GM12878 (cell line): ENCODE data around the gene THUMPD3. TPM values are rescaled to one million over a fixed set of nuclear protein-coding genes. Genes with fewer than 3 reads are reported as not detected.

ENCODE experiments used
- ATAC-seq: fragments of 200-7000 bp; cut with Tn5 transposase; 3 replicates; pipeline ENCODE4 v1.9.1; 2020; ENCODE audit warnings: mild to moderate bottlenecking, moderate library complexity
- BruUV-seq: library from RNA; stranded (reverse); fragments of 400-500 nt; replicated peaks from 2 replicates; lab custom pipeline; 2021; lab: Mats Ljungman, UMichigan
- CTCF ChIA-PET: fragments of 300-600 bp; sonication (Branson Sonifier 250); formaldehyde crosslinking; extraction: SDS; loops from one replicate; lab custom pipeline; 2021; ENCODE audit warnings: inconsistent platforms; lab: Yijun Ruan, JAX
- POLR2A ChIA-PET: fragments of 350-600 bp; formaldehyde crosslinking; extraction: SDS; loops from one replicate; lab custom pipeline; 2021; ENCODE audit warnings: inconsistent platforms; lab: Charles Lee
- RAD21 ChIA-PET: fragments of 300-600 bp; sonication (Branson Sonifier 250); formaldehyde crosslinking; loops from one replicate; lab custom pipeline; 2023; ENCODE audit warnings: antibody characterized with exemption; ENCODE audit not compliant: unreplicated experiment; lab: Charles Lee
- SMC1A ChIA-PET: fragments of 300-600 bp; sonication (Branson Sonifier 250); formaldehyde crosslinking; loops from one replicate; lab custom pipeline; 2023; ENCODE audit not compliant: unreplicated experiment, uncharacterized antibody; lab: Charles Lee
- DNase-seq: peaks from one replicate; pipeline ENCODE4 v3.0.0-alpha.2; 2011; ENCODE audit warnings: low read depth, low spot score
- FAIRE-seq: peaks from 3 replicates; lab custom pipeline; 2011; peaks lifted over from hg19 to GRCh38; lab: Jason Lieb, UNC
- H2AFZ ChIP-seq: 2 replicates; pipeline ENCODE4 v1.6.0; 2011; ENCODE audit warnings: low read depth, low read length, control low read depth; ENCODE audit not compliant: control insufficient read depth
- H3K27ac ChIP-seq: 2 replicates; pipeline ENCODE4 v1.5.1; 2011; ENCODE audit warnings: control low read depth; ENCODE audit not compliant: control insufficient read depth, insufficient read depth
- H3K27me3 ChIP-seq, 2 experiments: replicated peaks in 1 of 2; 2 replicates each; pipeline versions ENCODE4 v1.6.0 to v1.6.1; 2011; ENCODE audit warnings: low read length in 1 of 2; ENCODE audit not compliant: control insufficient read depth in 2 of 2, insufficient read depth in 2 of 2
- H3K36me3 ChIP-seq, 2 experiments: 2 replicates each; pipeline ENCODE4 v1.5.1; 2011; ENCODE audit warnings: low read length in 1 of 2; ENCODE audit not compliant: control insufficient read depth in 2 of 2, insufficient read depth in 2 of 2
- H3K4me1 ChIP-seq: 2 replicates; pipeline ENCODE4 v1.6.1; 2011; ENCODE audit warnings: mild to moderate bottlenecking, low read length, moderate library complexity, mixed read lengths; ENCODE audit not compliant: control insufficient read depth, insufficient read depth
- H3K4me2 ChIP-seq: 2 replicates; pipeline ENCODE4 v1.6.0; 2011; ENCODE audit warnings: control low read depth; ENCODE audit not compliant: control insufficient read depth, insufficient read depth
- H3K4me3 ChIP-seq: fragments of 200-600 bp; sonication (generic); 2 replicates; pipeline ENCODE4 v1.5.1; 2016
- H3K79me2 ChIP-seq: 2 replicates; pipeline ENCODE4 v1.6.0; 2011; ENCODE audit warnings: low read length; ENCODE audit not compliant: control insufficient read depth, insufficient read depth
- H3K9ac ChIP-seq: 2 replicates; pipeline ENCODE4 v1.8.0; 2011; ENCODE audit warnings: low read length, control low read depth, mixed read lengths; ENCODE audit not compliant: control insufficient read depth, insufficient read depth
- H3K9me3 ChIP-seq: replicated peaks from 3 replicates; pipeline ENCODE4 v1.5.1; 2011; ENCODE audit warnings: mild to moderate bottlenecking, low read length; ENCODE audit not compliant: control insufficient read depth, insufficient read depth
- H4K20me1 ChIP-seq: 2 replicates; pipeline ENCODE4 v1.6.0; 2011; ENCODE audit not compliant: control insufficient read depth, insufficient read depth
- BCLAF1 ChIP-seq: fragments of 450-650 bp; IDR thresholded peaks from 2 replicates; pipeline ENCODE4 v1.6.1; 2017; ENCODE audit warnings: antibody characterized with exemption, mild to moderate bottlenecking, moderate library complexity
- CREB1 ChIP-seq: IDR thresholded peaks from 2 replicates; pipeline ENCODE4 v1.6.1; 2012; ENCODE audit warnings: low read depth, mild to moderate bottlenecking, inconsistent platforms
- CUX1 ChIP-seq: IDR thresholded peaks from 2 replicates; pipeline ENCODE4 v1.6.1; 2012; ENCODE audit warnings: improper control_type of control experiment, low read depth, low read length; ENCODE audit not compliant: insufficient replicate concordance
- EZH2 ChIP-seq: IDR thresholded peaks from 2 replicates; pipeline ENCODE4 v1.6.1; 2012; ENCODE audit warnings: low read depth, mild to moderate bottlenecking, control low read depth, inconsistent platforms, low read length, borderline replicate concordance; ENCODE audit not compliant: control insufficient read depth
- FOS ChIP-seq: IDR thresholded peaks from 3 replicates; pipeline ENCODE4 v1.6.1; 2011; ENCODE audit warnings: borderline replicate concordance; ENCODE audit not compliant: insufficient read length; ENCODE audit errors: extremely low read depth
- IKZF1 ChIP-seq: fragments of 450-650 bp; conservative IDR thresholded peaks from 2 replicates; pipeline ENCODE4 v1.6.1; 2017; ENCODE audit warnings: antibody characterized with exemption, mild to moderate bottlenecking
- KAT2A ChIP-seq: conservative IDR thresholded peaks from 2 replicates; pipeline ENCODE4 v1.6.1; 2011; ENCODE audit warnings: low read depth, low read length; ENCODE audit not compliant: control insufficient read depth
- MEF2B ChIP-seq: fragments of 450-650 bp; IDR thresholded peaks from 2 replicates; pipeline ENCODE4 v1.6.1; 2018; ENCODE audit warnings: mild to moderate bottlenecking, moderate library complexity; ENCODE audit not compliant: partially characterized antibody, poor library complexity, severe bottlenecking
- MYB ChIP-seq: fragments of 150-350 bp; IDR thresholded peaks from 2 replicates; pipeline ENCODE4 v1.6.1; 2014; ENCODE audit warnings: mild to moderate bottlenecking, low read depth, low read length, borderline replicate concordance
- NFYA ChIP-seq: IDR thresholded peaks from 2 replicates; pipeline ENCODE4 v1.6.1; 2011; ENCODE audit warnings: low read depth, mild to moderate bottlenecking, low read length, improper control_type of control experiment, borderline replicate concordance
- NR2C1 ChIP-seq: fragments of 450-650 bp; IDR thresholded peaks from 2 replicates; pipeline ENCODE4 v1.6.1; 2017; ENCODE audit warnings: antibody characterized with exemption, mild to moderate bottlenecking, moderate library complexity
- TAF1 ChIP-seq: IDR thresholded peaks from 2 replicates; pipeline ENCODE4 v1.6.1; 2011; ENCODE audit warnings: mild to moderate bottlenecking, low read depth, low read length, borderline replicate concordance
- ZNF274 ChIP-seq: IDR thresholded peaks from one replicate; pipeline ENCODE4 v1.8.0; 2011; ENCODE audit not compliant: insufficient read length, insufficient read depth
- ZZZ3 ChIP-seq: IDR thresholded peaks from 2 replicates; pipeline ENCODE4 v1.6.1; 2011; ENCODE audit warnings: low read depth; ENCODE audit not compliant: control insufficient read depth, insufficient read length
- WGBS: methylation state at CpG from one replicate; pipeline ENCODE4 v1.1.6; 2016; ENCODE audit warnings: low lambda C conversion rate; ENCODE audit not compliant: insufficient replicate concordance, insufficient coverage; ENCODE audit errors: missing lambda C conversion rate; 5-methylcytosine and 5-hydroxymethylcytosine counted together
- in situ Hi-C: fragments of 300-500 bp; cut with MboI; formaldehyde crosslinking; loops from 9 replicates; pipeline ENCODE4 v1.14.3; 2018; ENCODE audit warnings: mixed read lengths
- intact Hi-C: fragments of 100-400 bp; cut with micrococcal nuclease; formaldehyde crosslinking; loops from one replicate; pipeline ENCODE4 v1.14.2; 2022; ENCODE audit not compliant: unreplicated experiment
- polyA plus RNA-seq, 11 experiments: library from polyadenylated mRNA; depleted of rRNA in 4 of 11; unstranded in 6 of 11; stranded (reverse) in 5 of 11; fragments of >200 nt; fragmentation: Nextera tagmentation in 4 of 11; fragmentation: Illumina TruSeq in 1 of 11; extraction: Ambion mirVana in 4 of 11; extraction: Trizol in 1 of 11; gene quantifications; 1 replicate in 1 of 11; 2 replicates in 10 of 11; pipeline versions ENCODE4 v1.2.1 to v1.2.3, GENCODE V29; 2011 to 2016; ENCODE audit warnings: inconsistent platforms in 2 of 11, missing spikeins in 2 of 11, low read depth in 1 of 11
- total RNA-seq, 4 experiments: library from RNA; depleted of rRNA in 3 of 4; stranded (reverse); fragments of >200 nt in 3 of 4; fragmentation: Illumina TruSeq in 1 of 4; extraction: Trizol in 1 of 4; gene quantifications; 2 replicates each; pipeline versions ENCODE4 v1.2.1 to v1.2.3, GENCODE V29; 2013 to 2021

Gene THUMPD3
- total and polyA plus RNA-seq, 10 of the 15 experiments (the other 5 are each of a cell fraction or from before 2014, with no cell fraction given), result 28.7 to 47.4 (median 41.8) TPM

GRCh38 chr3:9396632-9397331, 33.9 kb downstream of the THUMPD3 start:
- under 1% methylated on average over 54 of the region's 71 CpGs for WGBS
- Histone ChIP-seq H3K9ac (peak overlapping the region; percentile 91), H3K36me3 (peaks cover 0 to 31% of the 10 kb centered on the region in 2 experiments; a peak in 3 of 4 replicates), H3K4me1 (peaks cover 8% of the 10 kb centered on the region; the same call in 1 of the 2 replicates), H3K4me3 (peak overlapping the region; percentile 77), H3K4me2 (no peak overlapping the region), H3K79me2 (peaks cover 91% of the 10 kb centered on the region), H2AFZ (no peak overlapping the region), H3K9me3 (no peaks in the 10 kb centered on the region), H3K27ac (peak overlapping the region; percentile 93), H3K27me3 (no peaks in the 10 kb centered on the region), H4K20me1 (peaks cover 3% of the 10 kb centered on the region)
- in situ Hi-C loops, result no loop called here
- FAIRE-seq (peak; percentile 91), DNase-seq (peak; percentile 98), ATAC-seq (peak; percentile 83)
- intact Hi-C loops, result loop anchor here (1.0 kb wide), 1 partner anchor 33 kb away; the partner anchor contains the start of gene THUMPD3
- SMC1A ChIA-PET, result interaction anchor here (1.2 to 5.3 kb wide), 8 partner anchors 7 to 50 kb away, joined by 3 to 43 read pairs (median 12); partner anchors contain the start of gene THUMPD3
- BruUV-seq, result no TSS peak
- POLR2A ChIA-PET, result interaction anchor here (0.6 to 4.3 kb wide), 18 partner anchors 10 to 396 kb away, joined by 3 to 47 read pairs (median 4); partner anchors contain the start of genes ARPC4, TADA3 and THUMPD3
- RAD21 ChIA-PET, result interaction anchor here (1.0 to 3.5 kb wide), 5 partner anchors 7 to 252 kb away, joined by 4 to 20 read pairs (median 4); partner anchors contain the start of genes MTMR14 and THUMPD3
- CTCF ChIA-PET, result interaction anchor here (1.3 to 3.4 kb wide), 4 partner anchors 8 to 34 kb away, joined by 3 to 21 read pairs (median 6); partner anchors contain the start of gene THUMPD3
- no peak for TF ChIP-seq KAT2A
- no peak for TF ChIP-seq MEF2B
- TF ChIP-seq CUX1, result no peak
- TF ChIP-seq NR2C1, result 0 out of 2 replicates have a peak, but pooled peaks have one; percentile 16
- peak; percentile 68 for TF ChIP-seq FOS
- no peak for TF ChIP-seq TAF1
- peak; percentile 90 for TF ChIP-seq CREB1
- no peak for TF ChIP-seq ZNF274
- TF ChIP-seq EZH2, result no peak
- no peak for TF ChIP-seq MYB
- peak; percentile 88 for TF ChIP-seq BCLAF1
- no peak for TF ChIP-seq ZZZ3
- peak; percentile 54 for TF ChIP-seq IKZF1
- peak; percentile 71; the same call in 1 of the 2 replicates for TF ChIP-seq NFYA
